OCI-LY3 (cell line): ENCODE results near the gene CCDC38.

Experiments
- H2AFZ ChIP-seq: fragments of 200-600, 300-600 bp; shearing (Covaris generic); 2 replicates; pipeline ENCODE4 v1.6.0; 2014; ENCODE audit warnings: antibody characterized with exemption, low read depth, low read length
- H3K27ac ChIP-seq: fragments of 200-600, 300-600 bp; sonication (generic); 2 replicates; pipeline ENCODE4 v1.5.1; 2014; ENCODE audit warnings: mild to moderate bottlenecking, low read length, moderate library complexity, mixed read lengths
- H3K27me3 ChIP-seq: fragments of 200-600, 300-600 bp; sonication (generic); 2 replicates; pipeline ENCODE4 v1.6.1; 2014; ENCODE audit warnings: low read depth, low read length, mixed read lengths
- H3K36me3 ChIP-seq: fragments of 200-600, 300-600 bp; sonication (generic); replicated peaks from 2 replicates; pipeline ENCODE3; 2014; ENCODE audit warnings: low read depth, low read length, mixed read lengths
- H3K4me1 ChIP-seq: fragments of 300-600, 200-600 bp; sonication (generic); 2 replicates; pipeline ENCODE4 v1.6.1; 2014; ENCODE audit warnings: low read length, mixed read lengths
- H3K4me2 ChIP-seq: fragments of 200-600, 300-600 bp; sonication (generic); 2 replicates; pipeline ENCODE4 v1.6.1; 2014; ENCODE audit warnings: low read length, mixed read lengths
- H3K4me3 ChIP-seq: fragments of 300-600, 200-600 bp; sonication (generic); 2 replicates; pipeline ENCODE4 v1.5.1; 2014; ENCODE audit warnings: antibody characterized with exemption, mild to moderate bottlenecking, low read length, moderate library complexity
- H3K79me2 ChIP-seq: fragments of 300-600, 200-600 bp; shearing (Covaris generic); 2 replicates; pipeline ENCODE4 v1.6.1; 2014; ENCODE audit warnings: mild to moderate bottlenecking, low read length, mixed read lengths
- H3K9ac ChIP-seq: fragments of 300-600, 200-600 bp; shearing (Covaris generic); 2 replicates; pipeline ENCODE4 v1.6.0; 2014; ENCODE audit warnings: mild to moderate bottlenecking, low read length, moderate library complexity
- H3K9me3 ChIP-seq: fragments of 200-600, 300-600 bp; shearing (Covaris generic); 2 replicates; pipeline ENCODE4 v1.6.1; 2014; ENCODE audit warnings: low read length, mixed read lengths; ENCODE audit not compliant: insufficient read depth
- H4K20me1 ChIP-seq: fragments of 200-600, 300-600 bp; sonication (generic); 2 replicates; pipeline ENCODE4 v1.6.1; 2016; ENCODE audit warnings: low read length, mixed read lengths; ENCODE audit not compliant: insufficient read depth
- CTCF ChIP-seq: fragments of 200-600, 300-600 bp; sonication (generic); IDR thresholded peaks from 2 replicates; pipeline ENCODE4 v1.5.1; 2014; ENCODE audit warnings: antibody characterized with exemption, low read length, low read depth
- EZH2phosphoT487 ChIP-seq: fragments of 200-600 bp; shearing (Covaris generic); IDR thresholded peaks from 2 replicates; pipeline ENCODE4 v1.6.1; 2018; ENCODE audit warnings: antibody characterized with exemption, mixed run types, low read depth

The CCDC38 gene

GRCh38 chr12:95943330-95943842, 972 bp upstream of the CCDC38 start, which contains the start of gene AMDHD1:
TSS of gene AMDHD1 (plus strand) at chr12:95943331. CDS start at chr12:95943399, 68 bp downstream.
- peak within 1 kb of the TSS; percentile 92 for H2AFZ ChIP-seq
- no peaks in the 10 kb centered on the region for H4K20me1 ChIP-seq
- H3K4me3 ChIP-seq: peak within 1 kb of the TSS; percentile 89
- no peaks in the 10 kb centered on the region for H3K9me3 ChIP-seq
- H3K9ac ChIP-seq: peak within 1 kb of the TSS; percentile 90
- 0 out of 2 replicates have a peak, but pooled peaks cover 4% of the 10 kb centered on the region for H3K27me3 ChIP-seq
- peaks cover 10% of the 10 kb centered on the region for H3K4me1 ChIP-seq
- no peaks in the 10 kb centered on the region for H3K36me3 ChIP-seq
- H3K79me2 ChIP-seq: no peaks in the 10 kb centered on the region
- H3K4me2 ChIP-seq: peak within 1 kb of the TSS; percentile 96
- peak within 1 kb of the TSS; percentile 54 for H3K27ac ChIP-seq
- TF ChIP-seq CTCF (peak; percentile 25; the same call in 1 of the 2 replicates), EZH2phosphoT487 (no peak)

- Histone ChIP-seq H3K9me3 (no peaks in the 10 kb centered on the region), H3K4me3 (peak overlapping the region; percentile 89), H3K79me2 (no peaks in the 10 kb centered on the region), H4K20me1 (no peaks in the 10 kb centered on the region), H3K27me3 (0 out of 2 replicates have a peak, but pooled peaks cover 4% of the 10 kb centered on the region), H3K4me2 (peak overlapping the region; percentile 96), H3K27ac (no peak overlapping the region), H3K4me1 (peaks cover 10% of the 10 kb centered on the region), H2AFZ (peak overlapping the region; percentile 84; the same call in 1 of the 2 replicates), H3K36me3 (no peaks in the 10 kb centered on the region), H3K9ac (peak overlapping the region; percentile 90)
- no peak for TF ChIP-seq CTCF
- no peak for TF ChIP-seq EZH2phosphoT487
These were observed 302 bp downstream of the CCDC38 start for GRCh38 chr12:95942101-95942523.

- Histone ChIP-seq H3K9me3 (no peaks in the 10 kb centered on the region), H3K4me2 (no peak overlapping the region), H4K20me1 (no peaks in the 10 kb centered on the region), H3K4me1 (peaks cover 10% of the 10 kb centered on the region), H3K79me2 (no peaks in the 10 kb centered on the region), H3K4me3 (no peak overlapping the region), H2AFZ (no peak overlapping the region), H3K27me3 (no peaks in the 10 kb centered on the region), H3K9ac (no peak overlapping the region), H3K27ac (no peak overlapping the region), H3K36me3 (no peaks in the 10 kb centered on the region)
- TF ChIP-seq EZH2phosphoT487 (no peak), CTCF (no peak)
These were observed 1.9 kb downstream of the CCDC38 start for GRCh38 chr12:95940514-95940913.

- Histone ChIP-seq H3K4me3 (no peak overlapping the region), H3K79me2 (no peaks in the 10 kb centered on the region), H3K36me3 (no peaks in the 10 kb centered on the region)
These were observed 20.2 kb downstream of the CCDC38 start for GRCh38 chr12:95922231-95922630.

More at GRCh38 chr12:95922231-95922630, 20.2 kb downstream of the CCDC38 start:
- Histone ChIP-seq H3K9me3 (peaks cover 7% of the 10 kb centered on the region; the same call in 1 of the 2 replicates), H2AFZ (no peak overlapping the region), H3K9ac (no peak overlapping the region), H3K27ac (no peak overlapping the region), H3K27me3 (0 out of 2 replicates have a peak, but pooled peaks cover 3% of the 10 kb centered on the region), H3K4me2 (no peak overlapping the region), H4K20me1 (no peaks in the 10 kb centered on the region), H3K4me1 (peaks cover 11% of the 10 kb centered on the region)
- TF ChIP-seq EZH2phosphoT487: no peak
- TF ChIP-seq CTCF: no peak
